Fibroblast of pulmonary artery (primary cell): ENCODE results near the gene STAT5B.

Source experiments
- DNase-seq: peaks from one replicate; pipeline ENCODE4 v3.0.0-alpha.2; 2010; ENCODE audit warnings: low read depth
- H3K4me3 ChIP-seq: replicated peaks from 2 replicates; pipeline ENCODE4 v1.5.1; 2011; ENCODE audit warnings: low read depth, mild to moderate bottlenecking, control low read depth, low read length, moderate library complexity
- CTCF ChIP-seq: IDR thresholded peaks from 2 replicates; pipeline ENCODE4 v1.5.1; 2011; ENCODE audit warnings: mild to moderate bottlenecking, control low read depth, low read length, inconsistent platforms; ENCODE audit errors: missing control alignments

Gene STAT5B

GRCh38 chr17:42183741-42184711 lies 92.2 kb downstream of the STAT5B start:
- DNase-seq, result peak; percentile 77
- peak overlapping the region; percentile 55 for H3K4me3 ChIP-seq
- peak; percentile 30 for TF ChIP-seq CTCF

GRCh38 chr17:42182927-42183734 lies 93.1 kb downstream of the STAT5B start:
- DNase-seq, result peak; percentile 53
- no peak for TF ChIP-seq CTCF
- peak overlapping the region; percentile 55 for H3K4me3 ChIP-seq

- DNase-seq, result no peak
- TF ChIP-seq CTCF, result no peak
- no peak overlapping the region for H3K4me3 ChIP-seq
These were observed 94.4 kb downstream of the STAT5B start for GRCh38 chr17:42181851-42182207.

- TF ChIP-seq CTCF, result peak; percentile 57
- peak; percentile 83 for DNase-seq
- H3K4me3 ChIP-seq, result peak within 1 kb of the TSS; percentile 31
These were observed 95.0 kb downstream of the STAT5B start, which contains the start of gene KCNH4 for GRCh38 chr17:42180922-42181850. Gene KCNH4, minus strand, starts transcription at chr17:42181142. Its CDS starts 197 bp downstream, at chr17:42180945.

- no peak for TF ChIP-seq CTCF
- no peak overlapping the region for H3K4me3 ChIP-seq
- DNase-seq, result no peak
These were observed 95.7 kb downstream of the STAT5B start for GRCh38 chr17:42180411-42180921.

- DNase-seq, result peak; percentile 51
- no peak overlapping the region for H3K4me3 ChIP-seq
- TF ChIP-seq CTCF, result no peak
These were observed 96.2 kb downstream of the STAT5B start for GRCh38 chr17:42179911-42180410.
